K562 (cell line): Measurements from ENCODE around the gene RABL2A. TPM values are rescaled to one million over a fixed set of nuclear protein-coding genes. Genes with fewer than 3 reads are reported as not detected.
"Not testable (repeated sequence)": the region's sequence is repeated elsewhere in the genome, so short reads cannot be mapped to it uniquely, and the experiment has no call there.

Experiments used
- AFF4 ChIP-seq: sonication (generic); formaldehyde crosslinking; IDR thresholded peaks from 2 replicates; pipeline ENCODE4 v1.8.0; 2023; ENCODE audit warnings: mild to moderate bottlenecking, missing genetic modification reagents
- CXXC5 ChIP-seq: fragments of 250-450 bp; sonication (Bioruptor Pico); IDR thresholded peaks from 2 replicates; pipeline ENCODE4 v1.8.0; 2022; ENCODE audit warnings: inconsistent platforms, mild to moderate bottlenecking, moderate library complexity
- DMBX1 ChIP-seq: fragments of 250-450 bp; sonication (Bioruptor Pico); IDR thresholded peaks from 2 replicates; pipeline ENCODE4 v1.8.0; 2022; ENCODE audit warnings: inconsistent platforms, mild to moderate bottlenecking, moderate library complexity, borderline replicate concordance
- ESRRA ChIP-seq: fragments of 450-650 bp; IDR thresholded peaks from 2 replicates; pipeline ENCODE4 v1.6.1; 2014; ENCODE audit warnings: low read depth, mild to moderate bottlenecking, moderate library complexity, borderline replicate concordance
- HNRNPLL ChIP-seq: fragments of 200-400 bp; formaldehyde crosslinking; IDR thresholded peaks from 2 replicates; pipeline ENCODE4 v1.6.1; 2017; ENCODE audit warnings: low read length, low read depth, mild to moderate bottlenecking; ENCODE audit not compliant: poor library complexity, severe bottlenecking
- MYC ChIP-seq, 2 experiments: fragments of 250-450 bp in 1 of 2; sonication (Bioruptor Pico) in 1 of 2; IDR thresholded peaks; 2 replicates each; pipeline versions ENCODE4 v1.5.1 to v1.6.1; 2012 to 2021; ENCODE audit warnings: low read depth in 2 of 2, borderline replicate concordance in 1 of 2, improper control_type of control experiment in 1 of 2, low read length in 1 of 2, mild to moderate bottlenecking in 1 of 2, moderate library complexity in 1 of 2
- NCOR1 ChIP-seq: fragments of 450-650 bp; IDR thresholded peaks from 2 replicates; pipeline ENCODE4 v1.6.1; 2016; ENCODE audit warnings: mild to moderate bottlenecking, moderate library complexity
- NONO ChIP-seq, 2 experiments: fragments of 200-400 bp in 1 of 2; fragments of 450-650 bp in 1 of 2; formaldehyde crosslinking in 1 of 2; IDR thresholded peaks; 2 replicates each; pipeline ENCODE4 v1.6.1; 2017; ENCODE audit warnings: low read depth in 2 of 2, mild to moderate bottlenecking in 2 of 2, moderate library complexity in 2 of 2, low read length in 1 of 2
- NR2C2 ChIP-seq, 2 experiments: fragments of 200-800 bp in 1 of 2; sonication (Bioruptor generic) in 1 of 2; sonication (generic) in 1 of 2; formaldehyde crosslinking in 1 of 2; IDR thresholded peaks; 2 replicates each; pipeline versions ENCODE4 v1.6.1 to v1.8.0; 2016 to 2022; ENCODE audit warnings: mild to moderate bottlenecking in 1 of 2, missing compliant biosample characterization in 1 of 2, missing genetic modification characterization in 1 of 2, missing genetic modification reagents in 1 of 2
- POLR2A ChIP-seq: fragments of 450-650 bp; conservative IDR thresholded peaks from 2 replicates; pipeline ENCODE4 v1.6.1; 2016
- POLR2AphosphoS5 ChIP-seq: IDR thresholded peaks from 2 replicates; pipeline ENCODE4 v1.6.1; 2011; ENCODE audit warnings: mild to moderate bottlenecking, low read depth, low read length, moderate library complexity; ENCODE audit not compliant: control insufficient read depth, insufficient read depth
- RB1 ChIP-seq: fragments of 450-650 bp; IDR thresholded peaks from 2 replicates; pipeline ENCODE4 v1.6.1; 2017; ENCODE audit warnings: low read depth, mild to moderate bottlenecking
- RBFOX2 ChIP-seq: fragments of 200-400 bp; formaldehyde crosslinking; IDR thresholded peaks from 2 replicates; pipeline ENCODE4 v1.6.1; 2017; ENCODE audit warnings: low read depth, mild to moderate bottlenecking, low read length, moderate library complexity
- RBM25 ChIP-seq: fragments of 200-400 bp; formaldehyde crosslinking; IDR thresholded peaks from 2 replicates; pipeline ENCODE4 v1.6.1; 2018; ENCODE audit warnings: low read length, low read depth, moderate library complexity; ENCODE audit not compliant: severe bottlenecking
- SUPT5H ChIP-seq: fragments of 450-650 bp; IDR thresholded peaks from 2 replicates; pipeline ENCODE4 v1.6.1; 2016
- TAF7 ChIP-seq: fragments of 450-650 bp; IDR thresholded peaks from 2 replicates; pipeline ENCODE4 v1.6.1; 2016; ENCODE audit warnings: missing genetic modification characterization, missing compliant biosample characterization
- TRIM24 ChIP-seq, 2 experiments: fragments of 450-650 bp; IDR thresholded peaks; 2 replicates each; pipeline ENCODE4 v1.6.1; 2016
- XRCC5 ChIP-seq: fragments of 200-400 bp; formaldehyde crosslinking; IDR thresholded peaks from 2 replicates; pipeline ENCODE4 v1.6.1; 2017; ENCODE audit warnings: low read depth, mild to moderate bottlenecking, low read length
- ZBTB43 ChIP-seq: sonication (generic); formaldehyde crosslinking; IDR thresholded peaks from 2 replicates; pipeline ENCODE4 v1.8.0; 2023; ENCODE audit warnings: mild to moderate bottlenecking, missing genetic modification reagents
- ZKSCAN8 ChIP-seq: fragments of 200-800 bp; sonication (Bioruptor generic); IDR thresholded peaks from 2 replicates; pipeline ENCODE4 v1.6.1; 2016; ENCODE audit warnings: missing genetic modification characterization, missing compliant biosample characterization
- polyA plus RNA-seq, 8 experiments: library from polyadenylated mRNA; depleted of rRNA in 4 of 8; stranded (reverse) in 5 of 8; unstranded in 3 of 8; fragments of >200 nt; fragmentation: Nextera tagmentation in 2 of 8; fragmentation: Illumina TruSeq in 1 of 8; extraction: Ambion mirVana in 2 of 8; extraction: Trizol in 1 of 8; gene quantifications; 2 replicates each; pipeline versions ENCODE4 v1.2.1 to v1.2.3, GENCODE V29; 2011 to 2014; ENCODE audit warnings: inconsistent platforms in 1 of 8, missing spikeins in 1 of 8
- total RNA-seq, 7 experiments: library from RNA; depleted of rRNA in 6 of 7; stranded (reverse); fragments of >200 nt in 6 of 7; fragmentation: Illumina TruSeq in 2 of 7; extraction: Trizol in 2 of 7; gene quantifications; 2 replicates each; pipeline versions ENCODE4 v1.2.1 to v1.2.3, GENCODE V29; 2011 to 2021; ENCODE audit warnings: low replicate concordance in 1 of 7
- TF ChIP-seq, protein P1 (sequence below): fragments of 450-650 bp; formaldehyde crosslinking; IDR thresholded peaks from 2 replicates; pipeline ENCODE4 v1.4.0; 2022; ENCODE audit warnings: mild to moderate bottlenecking, moderate library complexity

RABL2A gene
- total and polyA plus RNA-seq, 9 of the 15 experiments (the other 6 are each of a cell fraction or from before 2014, with no cell fraction given), result 0.27 to 5.8 (median 3.2) TPM

- TF ChIP-seq RBFOX2 (peak; percentile 80), HNRNPLL (peak; percentile 21), DMBX1 (CRISPR knock-in tag) (peak; percentile 37; the same call in 1 of the 2 replicates), NONO (IDR thresholded peaks at IDR 0.05; ENCODE audit: low read depth in 2 of 2, low read length in 1 of 2) (peak in 1 of 2 experiments; percentile 49; a peak in 1 of 4 replicates), XRCC5 (peak; percentile 85), TRIM24 (IDR thresholded peaks at IDR 0.05) (peak in 1 of 2 experiments; percentile 35; a peak in 2 of 4 replicates), ZBTB43 (CRISPR knock-in tag) (0 out of 2 replicates have a peak, but pooled peaks have one; percentile 51), RBM25 (peak; percentile 87), ZKSCAN8 (CRISPR knock-in tag) (0 out of 2 replicates have a peak, but pooled peaks have one; percentile 30), NR2C2 (CRISPR knock-in tag; IDR thresholded peaks at IDR 0.05) (peak; percentile 71; the same call in 1 of the 2 replicates), NR2C2 (tag; IDR thresholded peaks at IDR 0.05) (peak; percentile 70), MYC (IDR thresholded peaks at IDR 0.05; ENCODE audit: low read depth, low read length) (peak; percentile 29; the same call in 1 of the 2 replicates), TAF7 (tag) (peak; percentile 63), AFF4 (CRISPR knock-in tag) (peak; percentile 76), CXXC5 (CRISPR knock-in tag) (peak; percentile 80), POLR2A (peak; percentile 76), SUPT5H (peak; percentile 72), ESRRA (peak; percentile 29; the same call in 1 of the 2 replicates), RB1 (peak; percentile 80), NCOR1 (0 out of 2 replicates have a peak, but pooled peaks have one; percentile 36), POLR2AphosphoS5 (peak; percentile 52; the same call in 1 of the 2 replicates)
- TF ChIP-seq, protein P1, sequence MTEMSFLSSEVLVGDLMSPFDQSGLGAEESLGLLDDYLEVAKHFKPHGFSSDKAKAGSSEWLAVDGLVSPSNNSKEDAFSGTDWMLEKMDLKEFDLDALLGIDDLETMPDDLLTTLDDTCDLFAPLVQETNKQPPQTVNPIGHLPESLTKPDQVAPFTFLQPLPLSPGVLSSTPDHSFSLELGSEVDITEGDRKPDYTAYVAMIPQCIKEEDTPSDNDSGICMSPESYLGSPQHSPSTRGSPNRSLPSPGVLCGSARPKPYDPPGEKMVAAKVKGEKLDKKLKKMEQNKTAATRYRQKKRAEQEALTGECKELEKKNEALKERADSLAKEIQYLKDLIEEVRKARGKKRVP (CRISPR knock-in tag), result 0 out of 2 replicates have a peak, but pooled peaks have one; percentile 28
- TF ChIP-seq MYC (CRISPR knock-in tag; IDR thresholded peaks at IDR 0.05; ENCODE audit: borderline replicate concordance, low read depth), result not testable (repeated sequence)
These were observed 43.4 kb upstream of the RABL2A start (continued) for GRCh38 chr2:113583521-113584225.
